IPS-NIHi11 (cell line): ENCODE results near the gene CYP46A1.
A peak's percentile ranks its signal among the peaks of the same experiment; 100 is the strongest.

Experiments
- DNase-seq: peaks from one replicate; pipeline ENCODE4 v3.0.0; 2012; ENCODE audit warnings: mixed read lengths, low spot score

CYP46A1 gene

GRCh38 chr14:99744199-99744872 is 60.2 kb downstream of the CYP46A1 start:
- peak; percentile 58 for DNase-seq

- no peak for DNase-seq
These were observed 60.8 kb downstream of the CYP46A1 start for GRCh38 chr14:99744873-99745224.

GRCh38 chr14:99745307-99745951 is 61.3 kb downstream of the CYP46A1 start:
- no peak for DNase-seq

- no peak for DNase-seq
These were observed 63.1 kb downstream of the CYP46A1 start for GRCh38 chr14:99747167-99747566.

- no peak for DNase-seq
These were observed 63.7 kb downstream of the CYP46A1 start for GRCh38 chr14:99747582-99748330.

- no peak for DNase-seq
These were observed 64.4 kb downstream of the CYP46A1 start for GRCh38 chr14:99748529-99748928.

- DNase-seq: no peak
These were observed 65.0 kb downstream of the CYP46A1 start for GRCh38 chr14:99749142-99749541.

GRCh38 chr14:99749763-99750715 is 65.9 kb downstream of the CYP46A1 start:
- no peak for DNase-seq

GRCh38 chr14:99750746-99751450 is 66.8 kb downstream of the CYP46A1 start:
- DNase-seq: no peak

GRCh38 chr14:99751539-99752485 is 67.7 kb downstream of the CYP46A1 start:
- DNase-seq: no peak

GRCh38 chr14:99752486-99753121 is 68.5 kb downstream of the CYP46A1 start:
- no peak for DNase-seq

- peak; percentile 54 for DNase-seq
These were observed 69.4 kb downstream of the CYP46A1 start for GRCh38 chr14:99753225-99754140.

- DNase-seq: no peak
These were observed 70.3 kb downstream of the CYP46A1 start for GRCh38 chr14:99754141-99755067.

GRCh38 chr14:99755068-99755405 is 70.9 kb downstream of the CYP46A1 start:
- no peak for DNase-seq

GRCh38 chr14:99755629-99756603 is 71.8 kb downstream of the CYP46A1 start:
- DNase-seq: peak; percentile 65

- no peak for DNase-seq
These were observed 72.7 kb downstream of the CYP46A1 start for GRCh38 chr14:99756796-99757195.
